SH-SY5Y (cell line): ENCODE results near the gene CDK12.

Experiments used
- GATA2 ChIP-seq: IDR thresholded peaks from 2 replicates; pipeline ENCODE4 v1.6.1; 2011; ENCODE audit warnings: mild to moderate bottlenecking, low read depth, low read length
- GATA3 ChIP-seq: IDR thresholded peaks from 2 replicates; pipeline ENCODE4 v1.6.1; 2011; ENCODE audit warnings: low read depth, mild to moderate bottlenecking, low read length, moderate library complexity

DNA sequence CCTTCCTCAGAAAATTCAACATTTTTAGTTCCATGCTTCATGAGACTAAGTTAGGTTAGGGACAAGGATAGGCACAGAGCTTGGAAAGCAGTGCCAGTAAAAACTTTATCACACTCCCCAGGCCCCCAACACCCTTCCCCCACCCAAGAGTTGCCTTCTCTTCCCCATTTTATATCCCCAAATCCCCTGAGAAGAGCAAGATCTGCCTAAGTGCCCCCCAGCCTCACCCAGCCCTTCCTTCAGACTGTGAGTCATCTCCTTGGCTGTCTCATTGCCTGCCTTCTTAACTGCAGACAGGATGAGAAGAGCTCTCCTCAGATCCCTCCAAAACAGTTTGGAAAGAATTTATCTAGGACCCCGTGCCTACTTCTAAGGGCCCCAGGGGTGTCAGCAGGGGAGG is 90.6 kb downstream of the CDK12 start:
- no peak for TF ChIP-seq GATA2
- no peak for TF ChIP-seq GATA3
